ENCODE results near the gene ESR2. TPM values are rescaled to one million over a fixed set of nuclear protein-coding genes. Genes with fewer than 3 reads are reported as not detected.

Gene ESR2
- total RNA-seq, 1 donor from 2014 or later, result 0.16 TPM

- DNase-seq (ENCODE audit: extremely low spot score, unreplicated experiment), result no peak
- Mint-ChIP-seq H3K27me3 (ENCODE audit: unreplicated experiment) (no peaks in the 10 kb centered on the region), H3K9me3 (ENCODE audit: unreplicated experiment) (no peaks in the 10 kb centered on the region), H3K4me3 (ENCODE audit: unreplicated experiment) (no peak overlapping the region), H3K36me3 (ENCODE audit: unreplicated experiment) (peaks cover 14% of the 10 kb centered on the region), H3K4me1 (ENCODE audit: unreplicated experiment) (peaks cover 21% of the 10 kb centered on the region), H3K27ac (ENCODE audit: unreplicated experiment) (no peak overlapping the region)
- no peak for TF ChIP-seq CTCF (IDR thresholded peaks at IDR 0.05)
Observed at GRCh38 chr14:64092940-64093339, 201.2 kb downstream of the ESR2 start.

- DNase-seq (ENCODE audit: extremely low spot score, unreplicated experiment), result no peak
- Mint-ChIP-seq H3K27ac (ENCODE audit: unreplicated experiment) (no peak overlapping the region), H3K4me3 (ENCODE audit: unreplicated experiment) (no peak overlapping the region), H3K9me3 (ENCODE audit: unreplicated experiment) (no peaks in the 10 kb centered on the region), H3K4me1 (ENCODE audit: unreplicated experiment) (peaks cover 21% of the 10 kb centered on the region), H3K27me3 (ENCODE audit: unreplicated experiment) (no peaks in the 10 kb centered on the region), H3K36me3 (ENCODE audit: unreplicated experiment) (peaks cover 9% of the 10 kb centered on the region)
- TF ChIP-seq CTCF (IDR thresholded peaks at IDR 0.05), result no peak
Observed at GRCh38 chr14:64092338-64092737, 201.8 kb downstream of the ESR2 start.

- TF ChIP-seq CTCF (IDR thresholded peaks at IDR 0.05), result no peak
- Mint-ChIP-seq H3K9me3 (ENCODE audit: unreplicated experiment) (no peaks in the 10 kb centered on the region), H3K27me3 (ENCODE audit: unreplicated experiment) (no peaks in the 10 kb centered on the region), H3K36me3 (ENCODE audit: unreplicated experiment) (peaks cover 8% of the 10 kb centered on the region), H3K27ac (ENCODE audit: unreplicated experiment) (no peak overlapping the region), H3K4me3 (ENCODE audit: unreplicated experiment) (no peak overlapping the region), H3K4me1 (ENCODE audit: unreplicated experiment) (peaks cover 21% of the 10 kb centered on the region)
- no peak for DNase-seq (ENCODE audit: extremely low spot score, unreplicated experiment)
Observed at GRCh38 chr14:64091217-64091616, 203.0 kb downstream of the ESR2 start.

GRCh38 chr14:64089920-64090319, 204.3 kb downstream of the ESR2 start:
- no peaks in the 10 kb centered on the region for H3K27me3 Mint-ChIP-seq (ENCODE audit: unreplicated experiment)

GRCh38 chr14:64088647-64088964, 205.6 kb downstream of the ESR2 start:
- Mint-ChIP-seq H3K36me3 (ENCODE audit: unreplicated experiment) (peaks cover 10% of the 10 kb centered on the region), H3K4me1 (ENCODE audit: unreplicated experiment) (peaks cover 5% of the 10 kb centered on the region), H3K9me3 (ENCODE audit: unreplicated experiment) (no peaks in the 10 kb centered on the region), H3K27me3 (ENCODE audit: unreplicated experiment) (no peaks in the 10 kb centered on the region), H3K27ac (ENCODE audit: unreplicated experiment) (no peak overlapping the region), H3K4me3 (ENCODE audit: unreplicated experiment) (no peak overlapping the region)
- no peak for TF ChIP-seq CTCF (IDR thresholded peaks at IDR 0.05)
- DNase-seq (ENCODE audit: extremely low spot score, unreplicated experiment), result no peak

More at GRCh38 chr14:64089920-64090319, 204.3 kb downstream of the ESR2 start:
- peaks cover 10% of the 10 kb centered on the region for H3K4me1 Mint-ChIP-seq (ENCODE audit: unreplicated experiment)
- no peak for DNase-seq (ENCODE audit: extremely low spot score, unreplicated experiment)
- H3K9me3 Mint-ChIP-seq (ENCODE audit: unreplicated experiment), result no peaks in the 10 kb centered on the region
- H3K4me3 Mint-ChIP-seq (ENCODE audit: unreplicated experiment), result no peak overlapping the region
- no peak for TF ChIP-seq CTCF (IDR thresholded peaks at IDR 0.05)
- H3K36me3 Mint-ChIP-seq (ENCODE audit: unreplicated experiment), result peaks cover 8% of the 10 kb centered on the region
- H3K27ac Mint-ChIP-seq (ENCODE audit: unreplicated experiment), result no peak overlapping the region
